Measurements from ENCODE around the gene MSI2. TPM values are rescaled to one million over a fixed set of nuclear protein-coding genes. Genes with fewer than 3 reads are reported as not detected.

MSI2 gene
- total and polyA plus RNA-seq, 5 experiments from 2014 or later, result 2.5 to 136 (median 4.9) TPM

DNA sequence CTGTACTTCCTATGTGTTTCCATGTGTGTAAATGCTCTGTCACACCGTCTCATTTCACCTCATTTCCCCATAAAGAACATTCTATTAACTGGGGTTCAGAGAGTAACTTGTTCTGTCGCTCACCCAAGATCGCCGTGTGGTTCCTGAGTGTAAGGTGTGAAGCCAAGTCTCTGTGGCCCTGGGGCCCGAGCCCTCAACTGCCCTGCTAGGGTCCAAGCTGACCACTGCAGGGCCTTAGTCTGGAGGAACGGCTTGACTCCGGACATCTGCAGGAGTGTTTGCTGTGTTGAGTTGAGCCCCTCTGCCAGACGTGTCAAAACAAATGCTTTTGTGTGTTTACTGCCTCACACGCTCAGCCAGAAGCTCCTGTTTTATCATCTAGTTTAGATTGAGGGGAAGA is 244.7 kb downstream of the MSI2 start:
- POLR2A ChIA-PET, result interaction anchor here (0.9 kb wide), 1 partner anchor 17 kb away, joined by 3 read pairs; no protein-coding TSS in a partner anchor
- Mint-ChIP-seq H3K4me1 (peaks cover 26 to 69% (median 57%) of the 10 kb centered on the region in 4 donors), H3K9me3 (no peaks in the 10 kb centered on the region), H3K27ac (peak overlapping the region in 1 of 10 donors; percentile 37), H3K4me3 (peak overlapping the region in 1 of 10 donors; percentile 33), H3K36me3 (peaks cover 0 to 5% (median 0%) of the 10 kb centered on the region in 3 donors), H3K27me3 (no peaks in the 10 kb centered on the region)
- no peak for ATAC-seq
- no peak for DNase-seq

DNA sequence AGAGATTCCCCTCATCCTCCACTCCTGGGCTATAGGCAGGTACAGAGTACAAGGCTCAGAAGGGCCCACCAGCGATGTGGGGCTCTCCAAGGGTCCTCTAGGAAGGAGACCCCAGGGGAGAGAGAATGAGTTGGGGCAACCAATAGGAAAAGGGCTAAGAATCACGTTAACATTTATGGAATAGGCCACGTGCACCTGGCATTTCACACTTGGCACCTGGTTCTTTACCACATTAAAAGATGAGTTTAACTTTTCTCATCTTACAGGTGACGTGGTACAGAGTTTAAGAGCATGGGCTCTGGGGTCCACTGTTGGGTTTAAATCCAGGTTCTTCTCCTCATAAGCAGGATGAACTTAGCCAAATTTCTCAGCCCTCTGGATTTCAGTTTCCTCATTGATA is 245.7 kb downstream of the MSI2 start:
- H3K9me3 Mint-ChIP-seq, result no peaks in the 10 kb centered on the region
- peaks cover 0 to 5% (median 0%) of the 10 kb centered on the region in 3 donors for H3K36me3 Mint-ChIP-seq
- DNase-seq, result no peak
- ATAC-seq, result no peak
- H3K4me1 Mint-ChIP-seq, result peaks cover 23 to 59% (median 47%) of the 10 kb centered on the region in 4 donors
- no peak overlapping the region for H3K27ac Mint-ChIP-seq
- no peaks in the 10 kb centered on the region for H3K27me3 Mint-ChIP-seq
- POLR2A ChIA-PET, result no interaction called here
- H3K4me3 Mint-ChIP-seq, result no peak overlapping the region

DNA sequence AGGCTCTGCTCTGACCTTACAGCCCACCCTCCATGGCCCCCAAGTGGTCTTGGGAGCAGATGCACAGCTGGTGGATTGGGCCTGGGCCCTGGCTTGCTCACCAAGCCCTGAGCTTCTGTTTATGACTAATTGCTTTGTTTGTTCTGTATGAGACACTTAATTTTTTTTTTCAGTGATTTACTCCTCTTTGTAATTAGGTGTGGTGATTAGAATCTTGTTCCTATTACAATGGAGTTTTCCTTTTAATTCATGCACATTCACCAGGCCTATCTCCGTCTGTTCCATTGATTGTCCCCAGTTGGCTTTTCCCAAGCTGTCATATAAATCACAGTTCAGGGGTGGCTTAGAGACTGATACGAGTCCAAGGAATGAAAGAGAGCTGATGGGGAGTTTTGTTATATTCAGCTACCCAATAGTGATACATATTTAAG is 246.5 kb downstream of the MSI2 start:
- no peak overlapping the region for H3K27ac Mint-ChIP-seq
- peaks cover 0 to 5% (median 0%) of the 10 kb centered on the region in 3 donors for H3K36me3 Mint-ChIP-seq
- H3K4me1 Mint-ChIP-seq, result peaks cover 21 to 51% (median 39%) of the 10 kb centered on the region in 4 donors
- no peaks in the 10 kb centered on the region for H3K27me3 Mint-ChIP-seq
- no peak overlapping the region for H3K4me3 Mint-ChIP-seq
- DNase-seq (no peak), ATAC-seq (no peak)
- no peaks in the 10 kb centered on the region for H3K9me3 Mint-ChIP-seq
- POLR2A ChIA-PET, result no interaction called here

DNA sequence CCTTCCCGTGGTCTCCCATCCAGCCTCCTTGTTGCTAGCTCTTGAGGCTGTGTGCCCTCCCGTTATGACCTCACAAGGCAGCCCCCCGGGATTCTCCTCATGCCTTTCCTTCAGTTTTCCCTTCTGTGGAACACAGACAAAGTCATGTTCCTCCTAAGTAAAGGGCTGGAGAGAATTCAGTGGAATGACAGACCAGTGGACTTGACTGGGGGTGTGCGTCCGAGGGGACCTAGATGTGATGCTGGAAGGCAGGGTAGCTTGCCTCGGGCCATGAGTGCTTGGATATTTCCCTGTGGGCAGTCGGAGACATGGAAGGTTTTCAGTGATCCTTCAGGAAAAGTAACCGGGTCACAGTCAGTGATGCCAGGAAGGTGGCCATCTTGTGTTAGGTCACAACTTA is 247.9 kb downstream of the MSI2 start:
- peak overlapping the region in 3 of 10 donors; percentile 28 to 63 (median 53) for H3K27ac Mint-ChIP-seq
- no peaks in the 10 kb centered on the region for H3K9me3 Mint-ChIP-seq
- H3K4me3 Mint-ChIP-seq, result peak overlapping the region in 1 of 10 donors; percentile 15
- peaks cover 27 to 51% (median 40%) of the 10 kb centered on the region in 4 donors for H3K4me1 Mint-ChIP-seq
- ATAC-seq, result no peak
- no peak for DNase-seq
- H3K27me3 Mint-ChIP-seq, result no peaks in the 10 kb centered on the region
- peaks cover 0 to 7% (median 0%) of the 10 kb centered on the region in 3 donors for H3K36me3 Mint-ChIP-seq
- POLR2A ChIA-PET, result interaction anchor here (0.7 kb wide), 1 partner anchor 1300 kb away, joined by 3 read pairs; no protein-coding TSS in a partner anchor

DNA sequence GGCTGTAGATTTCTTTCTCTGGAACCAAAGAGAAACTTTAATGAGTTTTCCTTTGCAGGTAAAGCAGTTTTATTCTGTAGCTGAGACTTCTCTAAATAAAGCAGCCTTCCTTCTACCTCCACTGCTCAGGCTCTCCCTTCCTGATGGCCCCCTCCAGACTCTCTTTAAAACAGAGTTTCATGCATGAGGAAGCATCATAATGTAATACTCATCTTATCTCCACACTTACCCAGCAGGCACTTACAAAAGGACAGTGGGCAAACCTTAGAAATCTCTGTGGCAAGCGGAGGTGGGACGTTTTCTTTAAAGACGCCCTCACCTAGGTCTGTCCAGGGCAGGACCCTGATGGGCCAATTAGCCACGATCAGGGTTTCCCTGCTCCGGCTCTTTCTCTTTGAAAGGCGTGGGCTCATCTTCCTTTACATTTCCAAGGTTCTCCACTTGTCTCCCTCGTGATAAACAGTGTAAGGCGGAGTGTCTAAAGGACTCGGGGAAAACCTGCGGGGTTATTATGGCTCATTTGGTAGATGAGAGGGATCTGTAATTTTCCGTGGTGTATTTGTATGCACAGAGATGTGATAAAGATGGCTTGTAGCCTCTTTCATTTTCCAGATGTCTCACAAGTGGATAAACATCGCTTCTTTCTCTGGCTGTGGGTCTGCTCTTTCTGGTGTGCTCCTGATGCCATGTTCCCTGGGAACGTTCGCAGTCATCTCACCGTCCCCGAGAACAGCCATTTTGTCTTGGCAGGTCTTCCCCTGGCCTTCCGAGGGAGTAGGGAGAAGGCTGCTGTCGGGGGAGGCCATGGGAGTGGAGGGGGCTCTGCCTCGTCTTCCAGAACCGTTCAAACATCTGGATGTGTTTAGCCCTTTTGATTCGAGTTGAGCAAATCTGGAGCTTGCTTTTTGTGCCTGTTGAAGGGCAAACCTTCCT is 249.8 kb downstream of the MSI2 start:
- H3K4me3 Mint-ChIP-seq, result no peak overlapping the region
- H3K9me3 Mint-ChIP-seq, result no peaks in the 10 kb centered on the region
- H3K27ac Mint-ChIP-seq, result no peak overlapping the region
- peaks cover 0 to 7% (median 0%) of the 10 kb centered on the region in 3 donors for H3K36me3 Mint-ChIP-seq
- H3K4me1 Mint-ChIP-seq, result peaks cover 26 to 55% (median 32%) of the 10 kb centered on the region in 4 donors
- H3K27me3 Mint-ChIP-seq, result no peaks in the 10 kb centered on the region
- no peak for ATAC-seq
- POLR2A ChIA-PET, result no interaction called here
- no peak for DNase-seq

DNA sequence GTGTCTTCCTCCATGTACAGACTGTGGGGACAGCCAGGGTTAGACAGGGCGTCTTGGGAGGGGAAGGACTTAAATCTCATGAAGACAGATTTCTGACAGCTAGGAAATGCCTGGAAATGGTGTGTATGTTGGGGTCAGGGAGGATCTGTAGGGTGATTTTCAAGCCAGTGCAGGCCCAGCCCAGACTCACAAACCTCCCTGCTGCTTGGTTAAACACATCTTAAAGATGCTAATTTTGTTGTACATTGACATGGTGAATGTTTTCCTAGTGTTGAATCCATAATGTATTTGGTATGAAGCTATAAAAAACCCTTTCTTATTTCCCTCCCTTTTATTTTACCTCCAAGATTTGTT is 250.4 kb downstream of the MSI2 start:
- no peak overlapping the region for H3K4me3 Mint-ChIP-seq
- no peaks in the 10 kb centered on the region for H3K9me3 Mint-ChIP-seq
- DNase-seq (no peak), ATAC-seq (no peak)
- POLR2A ChIA-PET, result no interaction called here
- peaks cover 21 to 53% (median 28%) of the 10 kb centered on the region in 4 donors for H3K4me1 Mint-ChIP-seq
- no peak overlapping the region for H3K27ac Mint-ChIP-seq
- no peaks in the 10 kb centered on the region for H3K27me3 Mint-ChIP-seq
- H3K36me3 Mint-ChIP-seq, result peaks cover 0 to 7% (median 0%) of the 10 kb centered on the region in 3 donors

DNA sequence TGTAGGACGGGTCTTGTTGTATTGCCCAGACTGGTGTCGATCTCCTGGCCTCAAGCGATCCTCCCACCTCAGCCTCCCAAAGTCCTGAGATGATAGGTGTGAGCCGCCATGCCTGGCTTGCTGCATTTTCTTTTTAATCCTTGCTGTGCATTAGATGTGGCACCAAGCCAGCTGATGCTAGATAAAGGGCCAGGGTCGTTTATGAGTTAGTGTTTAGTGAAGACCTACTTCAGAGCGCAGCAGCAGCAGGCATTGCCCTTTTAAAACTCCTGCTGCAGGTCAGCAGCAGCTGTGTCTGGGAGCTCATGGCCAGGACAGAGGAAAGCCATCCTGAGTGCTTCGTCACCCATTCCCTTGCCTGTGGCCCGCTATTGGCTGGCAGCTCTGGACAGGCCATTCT is 251.5 kb downstream of the MSI2 start:
- Mint-ChIP-seq H3K36me3 (peaks cover 0 to 7% (median 0%) of the 10 kb centered on the region in 3 donors), H3K27me3 (no peaks in the 10 kb centered on the region), H3K9me3 (no peaks in the 10 kb centered on the region), H3K4me1 (peaks cover 22 to 52% (median 31%) of the 10 kb centered on the region in 4 donors), H3K4me3 (no peak overlapping the region), H3K27ac (peak overlapping the region in 4 of 10 donors; percentile 5 to 61 (median 44))
- POLR2A ChIA-PET, result no interaction called here
- ATAC-seq, result no peak
- no peak for DNase-seq

DNA sequence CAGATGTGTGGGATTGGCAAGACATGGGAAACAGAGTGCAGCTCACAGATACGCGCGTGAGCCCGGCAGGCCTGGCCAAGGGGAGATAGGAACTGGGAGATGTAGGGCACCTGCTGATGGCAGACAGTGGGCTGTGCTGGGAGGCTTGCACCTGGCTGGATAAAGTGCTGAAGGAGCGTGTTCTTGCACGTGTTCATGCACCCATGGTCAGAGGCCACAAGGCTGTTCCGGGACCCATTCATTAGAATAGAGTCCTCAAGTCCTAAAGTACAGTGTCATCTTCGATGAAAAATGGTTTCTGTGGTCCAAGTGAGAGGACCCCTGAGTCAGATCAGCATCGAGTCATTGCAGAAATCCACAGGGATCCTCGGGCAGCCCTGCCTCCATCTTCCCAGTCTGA is 252.3 kb downstream of the MSI2 start:
- H3K27me3 Mint-ChIP-seq, result no peaks in the 10 kb centered on the region
- POLR2A ChIA-PET, result no interaction called here
- ATAC-seq (no peak), DNase-seq (no peak)
- H3K27ac Mint-ChIP-seq, result peak overlapping the region in 4 of 10 donors; percentile 17 to 70 (median 64)
- H3K36me3 Mint-ChIP-seq, result peaks cover 0 to 7% (median 0%) of the 10 kb centered on the region in 3 donors
- H3K4me3 Mint-ChIP-seq, result no peak overlapping the region
- no peaks in the 10 kb centered on the region for H3K9me3 Mint-ChIP-seq
- H3K4me1 Mint-ChIP-seq, result peaks cover 19 to 51% (median 28%) of the 10 kb centered on the region in 4 donors

DNA sequence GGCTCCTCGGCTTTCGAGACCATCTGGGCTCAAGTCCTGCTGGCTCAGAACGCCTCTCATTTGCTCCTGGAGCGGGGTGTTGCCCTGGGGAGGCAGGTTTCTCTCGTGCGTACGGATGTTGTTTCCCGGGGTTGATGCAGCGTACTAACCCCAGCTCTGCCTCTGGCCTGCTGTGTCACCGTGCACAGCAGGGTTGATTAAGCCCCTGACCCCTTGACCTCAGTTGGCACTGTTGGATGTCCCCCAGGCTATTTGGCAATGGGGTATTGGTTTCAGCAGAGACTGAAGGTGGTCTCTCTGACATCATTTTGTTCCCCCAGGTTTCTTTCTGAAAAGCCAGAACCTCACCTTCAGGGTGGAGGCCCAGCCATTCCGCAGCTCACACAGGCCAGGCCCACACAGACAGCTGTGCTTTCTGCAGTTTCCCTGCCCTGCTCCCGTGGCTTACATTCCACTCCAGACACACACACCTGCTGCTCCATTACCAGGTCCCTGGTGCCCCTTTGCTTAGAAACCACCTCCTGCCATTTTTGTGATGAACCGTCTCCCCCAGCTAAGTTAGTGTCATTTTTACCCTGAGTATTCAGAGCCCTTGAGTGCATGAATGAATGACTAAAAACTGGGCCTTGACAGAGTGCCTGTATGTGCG is 255.3 kb downstream of the MSI2 start:
- Mint-ChIP-seq H3K4me3 (no peak overlapping the region), H3K27ac (peak overlapping the region in 3 of 10 donors; percentile 35 to 61 (median 52)), H3K9me3 (no peaks in the 10 kb centered on the region), H3K27me3 (no peaks in the 10 kb centered on the region), H3K4me1 (peaks cover 16 to 46% (median 29%) of the 10 kb centered on the region in 4 donors), H3K36me3 (peaks cover 0 to 5% (median 0%) of the 10 kb centered on the region in 3 donors)
- ATAC-seq (no peak), DNase-seq (no peak)
- POLR2A ChIA-PET, result no interaction called here

DNA sequence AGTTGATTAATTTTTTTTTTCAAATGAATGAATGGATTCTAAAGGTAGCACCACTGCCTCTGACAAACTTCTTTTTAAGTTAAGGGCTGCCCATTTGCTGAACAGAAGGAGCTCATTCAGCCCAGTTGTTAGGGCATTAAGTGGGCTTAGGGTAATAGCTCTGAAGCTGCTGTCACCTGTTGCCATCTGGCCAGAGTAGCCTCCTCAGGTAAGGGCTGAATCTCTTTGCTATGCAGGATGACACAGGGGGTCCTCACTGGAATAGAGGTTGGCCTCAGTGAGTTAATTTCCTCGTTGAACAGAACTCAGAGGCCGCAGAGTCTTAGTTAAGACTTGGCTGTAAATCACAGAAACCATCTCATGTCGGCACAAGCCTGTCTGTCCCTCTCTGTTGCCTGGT is 255.9 kb downstream of the MSI2 start:
- no peak for DNase-seq
- POLR2A ChIA-PET, result interaction anchor here (0.5 kb wide), 1 partner anchor 248 kb away, joined by 3 read pairs; no protein-coding TSS in a partner anchor

DNA sequence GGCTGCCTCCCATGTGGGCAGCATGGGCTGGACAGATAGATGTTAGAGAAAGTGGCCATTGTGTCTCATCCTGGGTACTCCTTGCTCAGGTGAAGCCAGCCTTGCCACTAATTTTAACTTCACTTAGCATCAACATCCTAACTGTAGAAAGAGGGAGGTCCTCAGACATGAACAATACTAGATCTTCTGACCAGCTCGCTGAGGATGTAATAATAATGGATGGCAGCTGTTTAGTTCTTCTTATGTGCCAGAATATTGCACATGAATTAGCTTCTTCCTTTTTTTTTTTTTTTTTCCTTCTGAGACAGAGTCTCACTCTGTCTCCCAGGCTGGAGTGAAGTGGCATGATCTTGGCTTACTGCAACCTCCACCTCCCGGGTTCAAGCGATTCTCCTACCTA is 256.4 kb downstream of the MSI2 start:
- Mint-ChIP-seq H3K27me3 (no peaks in the 10 kb centered on the region), H3K36me3 (peaks cover 0 to 5% (median 0%) of the 10 kb centered on the region in 3 donors), H3K9me3 (no peaks in the 10 kb centered on the region), H3K27ac (peak overlapping the region in 2 of 10 donors; percentile 19 to 43), H3K4me3 (no peak overlapping the region), H3K4me1 (peaks cover 18 to 56% (median 32%) of the 10 kb centered on the region in 4 donors)
- POLR2A ChIA-PET, result interaction anchor here (0.5 kb wide), 1 partner anchor 249 kb away, joined by 3 read pairs; no protein-coding TSS in a partner anchor
- DNase-seq, result no peak
- no peak for ATAC-seq

More for the DNA sequence above, 255.9 kb downstream of the MSI2 start:
- no peak for ATAC-seq
- no peaks in the 10 kb centered on the region for H3K9me3 Mint-ChIP-seq
- peaks cover 0 to 5% (median 0%) of the 10 kb centered on the region in 3 donors for H3K36me3 Mint-ChIP-seq
- peak overlapping the region in 4 of 10 donors; percentile 19 to 61 (median 39) for H3K27ac Mint-ChIP-seq
- H3K4me1 Mint-ChIP-seq, result peaks cover 18 to 52% (median 32%) of the 10 kb centered on the region in 4 donors
- H3K27me3 Mint-ChIP-seq, result no peaks in the 10 kb centered on the region
- H3K4me3 Mint-ChIP-seq, result no peak overlapping the region

DNA sequence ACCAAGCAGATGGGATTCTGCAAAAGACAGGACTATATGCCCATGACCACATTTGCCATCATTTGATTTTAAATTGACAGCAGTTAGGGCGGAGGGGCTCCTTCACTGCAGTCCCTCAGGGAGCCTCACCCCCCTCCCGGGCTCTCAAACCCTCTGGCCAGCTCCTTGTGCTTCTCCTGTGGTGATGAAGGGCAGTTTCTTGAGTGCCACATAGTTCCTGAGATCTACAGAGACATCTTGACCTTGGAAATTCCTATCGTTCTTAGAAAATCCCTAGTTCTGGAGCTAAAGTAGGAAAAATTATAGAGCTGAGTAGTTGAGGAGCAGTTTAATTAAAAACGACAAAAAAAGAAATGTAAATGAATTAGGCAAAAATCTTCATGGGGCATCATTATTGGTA is 257.2 kb downstream of the MSI2 start:
- DNase-seq (no peak), ATAC-seq (no peak)
- Mint-ChIP-seq H3K4me3 (no peak overlapping the region), H3K36me3 (peaks cover 0 to 5% (median 0%) of the 10 kb centered on the region in 3 donors), H3K4me1 (peaks cover 16 to 52% (median 29%) of the 10 kb centered on the region in 4 donors), H3K27me3 (no peaks in the 10 kb centered on the region), H3K9me3 (no peaks in the 10 kb centered on the region), H3K27ac (peak overlapping the region in 3 of 10 donors; percentile 20 to 50 (median 44))
- POLR2A ChIA-PET, result no interaction called here
